Measurements from ENCODE around the gene MCMBP.

MCMBP gene, protein sequence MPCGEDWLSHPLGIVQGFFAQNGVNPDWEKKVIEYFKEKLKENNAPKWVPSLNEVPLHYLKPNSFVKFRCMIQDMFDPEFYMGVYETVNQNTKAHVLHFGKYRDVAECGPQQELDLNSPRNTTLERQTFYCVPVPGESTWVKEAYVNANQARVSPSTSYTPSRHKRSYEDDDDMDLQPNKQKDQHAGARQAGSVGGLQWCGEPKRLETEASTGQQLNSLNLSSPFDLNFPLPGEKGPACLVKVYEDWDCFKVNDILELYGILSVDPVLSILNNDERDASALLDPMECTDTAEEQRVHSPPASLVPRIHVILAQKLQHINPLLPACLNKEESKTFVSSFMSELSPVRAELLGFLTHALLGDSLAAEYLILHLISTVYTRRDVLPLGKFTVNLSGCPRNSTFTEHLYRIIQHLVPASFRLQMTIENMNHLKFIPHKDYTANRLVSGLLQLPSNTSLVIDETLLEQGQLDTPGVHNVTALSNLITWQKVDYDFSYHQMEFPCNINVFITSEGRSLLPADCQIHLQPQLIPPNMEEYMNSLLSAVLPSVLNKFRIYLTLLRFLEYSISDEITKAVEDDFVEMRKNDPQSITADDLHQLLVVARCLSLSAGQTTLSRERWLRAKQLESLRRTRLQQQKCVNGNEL

DNA sequence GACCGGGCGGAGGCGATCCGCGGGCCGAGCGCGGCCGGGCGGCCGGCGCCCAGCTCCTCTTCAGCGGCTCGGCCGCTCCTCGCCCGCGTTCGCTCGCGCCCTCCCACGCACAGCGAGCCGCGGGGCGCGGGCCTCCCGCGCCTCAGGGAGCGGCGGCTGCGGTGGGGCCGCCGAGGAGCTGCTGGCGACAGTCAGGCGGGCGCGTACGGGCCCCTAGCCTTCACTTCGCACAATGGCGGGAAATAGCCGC is at the start of gene MCMBP:
Gene MCMBP (minus strand): TSS at position 234 of the 250 bp plus-strand sequence. CDS start 259 bp downstream, outside the sequence.
- TF ChIP-seq, protein P1, sequence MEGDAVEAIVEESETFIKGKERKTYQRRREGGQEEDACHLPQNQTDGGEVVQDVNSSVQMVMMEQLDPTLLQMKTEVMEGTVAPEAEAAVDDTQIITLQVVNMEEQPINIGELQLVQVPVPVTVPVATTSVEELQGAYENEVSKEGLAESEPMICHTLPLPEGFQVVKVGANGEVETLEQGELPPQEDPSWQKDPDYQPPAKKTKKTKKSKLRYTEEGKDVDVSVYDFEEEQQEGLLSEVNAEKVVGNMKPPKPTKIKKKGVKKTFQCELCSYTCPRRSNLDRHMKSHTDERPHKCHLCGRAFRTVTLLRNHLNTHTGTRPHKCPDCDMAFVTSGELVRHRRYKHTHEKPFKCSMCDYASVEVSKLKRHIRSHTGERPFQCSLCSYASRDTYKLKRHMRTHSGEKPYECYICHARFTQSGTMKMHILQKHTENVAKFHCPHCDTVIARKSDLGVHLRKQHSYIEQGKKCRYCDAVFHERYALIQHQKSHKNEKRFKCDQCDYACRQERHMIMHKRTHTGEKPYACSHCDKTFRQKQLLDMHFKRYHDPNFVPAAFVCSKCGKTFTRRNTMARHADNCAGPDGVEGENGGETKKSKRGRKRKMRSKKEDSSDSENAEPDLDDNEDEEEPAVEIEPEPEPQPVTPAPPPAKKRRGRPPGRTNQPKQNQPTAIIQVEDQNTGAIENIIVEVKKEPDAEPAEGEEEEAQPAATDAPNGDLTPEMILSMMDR (IDR thresholded peaks at IDR 0.05; ENCODE audit: low read depth, low read length): no peak
- TF ChIP-seq EZH2phosphoT487 (IDR thresholded peaks at IDR 0.05; ENCODE audit: low read depth): no peak
- no peaks in the 10 kb centered on the region for H3K36me3 ChIP-seq (replicated peaks; ENCODE audit: low read depth, low read length)
- peak within 1 kb of the TSS; percentile 84 for H3K9ac ChIP-seq (ENCODE audit: low read length)
- H3K4me2 ChIP-seq (ENCODE audit: low read length): peak within 1 kb of the TSS; percentile 85
- H3K27ac ChIP-seq (ENCODE audit: low read length): peak within 1 kb of the TSS; percentile 70
- H3K9me3 ChIP-seq (ENCODE audit: insufficient read depth, low read length): no peaks in the 10 kb centered on the region
- H2AFZ ChIP-seq (ENCODE audit: low read depth, low read length): peak within 1 kb of the TSS; percentile 75
- peaks cover 51% of the 10 kb centered on the region for H3K79me2 ChIP-seq (ENCODE audit: low read length)
- H3K4me1 ChIP-seq (ENCODE audit: low read length): peaks cover 15% of the 10 kb centered on the region
- no peaks in the 10 kb centered on the region for H3K27me3 ChIP-seq (ENCODE audit: low read depth, low read length)
- H3K4me3 ChIP-seq (ENCODE audit: low read length): peak within 1 kb of the TSS; percentile 98
- peaks cover 40% of the 10 kb centered on the region for H4K20me1 ChIP-seq (ENCODE audit: insufficient read depth, low read length)

GRCh38 chr10:119919826-119920225 is 47.2 kb upstream of the MCMBP start:
- 0 out of 2 replicates have a peak overlapping the region, but pooled peaks have one; percentile 21 for H3K27ac ChIP-seq (ENCODE audit: low read length)
- no peak for TF ChIP-seq EZH2phosphoT487 (IDR thresholded peaks at IDR 0.05; ENCODE audit: low read depth)
- TF ChIP-seq, protein P1 (IDR thresholded peaks at IDR 0.05; ENCODE audit: low read depth, low read length): no peak
- H3K36me3 ChIP-seq (replicated peaks; ENCODE audit: low read depth, low read length): peaks cover 23% of the 10 kb centered on the region
- H3K4me1 ChIP-seq (ENCODE audit: low read length): peaks cover 19% of the 10 kb centered on the region
- no peak overlapping the region for H3K9ac ChIP-seq (ENCODE audit: low read length)
- H3K9me3 ChIP-seq (ENCODE audit: insufficient read depth, low read length): no peaks in the 10 kb centered on the region
- H3K79me2 ChIP-seq (ENCODE audit: low read length): no peaks in the 10 kb centered on the region
- no peak overlapping the region for H3K4me3 ChIP-seq (ENCODE audit: low read length)
- peaks cover 3% of the 10 kb centered on the region; the same call in 1 of the 2 replicates for H4K20me1 ChIP-seq (ENCODE audit: insufficient read depth, low read length)
- H3K4me2 ChIP-seq (ENCODE audit: low read length): peak overlapping the region; percentile 44
- H3K27me3 ChIP-seq (ENCODE audit: low read depth, low read length): no peaks in the 10 kb centered on the region
- no peak overlapping the region for H2AFZ ChIP-seq (ENCODE audit: low read depth, low read length)

- peaks cover 19% of the 10 kb centered on the region for H3K4me1 ChIP-seq (ENCODE audit: low read length)
- H3K4me3 ChIP-seq (ENCODE audit: low read length): no peak overlapping the region
- H3K9ac ChIP-seq (ENCODE audit: low read length): no peak overlapping the region
- H3K36me3 ChIP-seq (replicated peaks; ENCODE audit: low read depth, low read length): peaks cover 24% of the 10 kb centered on the region
- no peak overlapping the region; the same call in 1 of the 2 replicates for H3K27ac ChIP-seq (ENCODE audit: low read length)
- H4K20me1 ChIP-seq (ENCODE audit: insufficient read depth, low read length): peaks cover 3% of the 10 kb centered on the region; the same call in 1 of the 2 replicates
- H3K27me3 ChIP-seq (ENCODE audit: low read depth, low read length): no peaks in the 10 kb centered on the region
- H3K79me2 ChIP-seq (ENCODE audit: low read length): no peaks in the 10 kb centered on the region
- H2AFZ ChIP-seq (ENCODE audit: low read depth, low read length): no peak overlapping the region
- TF ChIP-seq EZH2phosphoT487 (IDR thresholded peaks at IDR 0.05; ENCODE audit: low read depth): no peak
- TF ChIP-seq, protein P1 (IDR thresholded peaks at IDR 0.05; ENCODE audit: low read depth, low read length): no peak
- 0 out of 2 replicates have a peak overlapping the region, but pooled peaks have one; percentile 44 for H3K4me2 ChIP-seq (ENCODE audit: low read length)
- H3K9me3 ChIP-seq (ENCODE audit: insufficient read depth, low read length): no peaks in the 10 kb centered on the region
These were observed 46.6 kb upstream of the MCMBP start for GRCh38 chr10:119919271-119919670.

GRCh38 chr10:119917777-119918176 is 45.1 kb upstream of the MCMBP start:
- peaks cover 30% of the 10 kb centered on the region for H3K36me3 ChIP-seq (replicated peaks; ENCODE audit: low read depth, low read length)
- H4K20me1 ChIP-seq (ENCODE audit: insufficient read depth, low read length): peaks cover 3% of the 10 kb centered on the region; the same call in 1 of the 2 replicates
- no peak overlapping the region for H3K9ac ChIP-seq (ENCODE audit: low read length)
- no peaks in the 10 kb centered on the region for H3K79me2 ChIP-seq (ENCODE audit: low read length)
- no peaks in the 10 kb centered on the region for H3K9me3 ChIP-seq (ENCODE audit: insufficient read depth, low read length)
- peaks cover 19% of the 10 kb centered on the region for H3K4me1 ChIP-seq (ENCODE audit: low read length)
- no peak overlapping the region for H3K4me3 ChIP-seq (ENCODE audit: low read length)
- no peak overlapping the region for H3K4me2 ChIP-seq (ENCODE audit: low read length)
- no peaks in the 10 kb centered on the region for H3K27me3 ChIP-seq (ENCODE audit: low read depth, low read length)
- TF ChIP-seq, protein P1 (IDR thresholded peaks at IDR 0.05; ENCODE audit: low read depth, low read length): peak; percentile 14; the same call in 1 of the 2 replicates
- no peak for TF ChIP-seq EZH2phosphoT487 (IDR thresholded peaks at IDR 0.05; ENCODE audit: low read depth)
- no peak overlapping the region for H3K27ac ChIP-seq (ENCODE audit: low read length)
- no peak overlapping the region for H2AFZ ChIP-seq (ENCODE audit: low read depth, low read length)

Data from OCI-LY3 (cell line).